ENCODE data around the gene MRPL54. TPM values are rescaled to one million over a fixed set of nuclear protein-coding genes. Genes with fewer than 3 reads are reported as not detected.

The MRPL54 gene
- polyA plus RNA-seq, 1 donor from 2014 or later, result 74.7 TPM

DNA sequence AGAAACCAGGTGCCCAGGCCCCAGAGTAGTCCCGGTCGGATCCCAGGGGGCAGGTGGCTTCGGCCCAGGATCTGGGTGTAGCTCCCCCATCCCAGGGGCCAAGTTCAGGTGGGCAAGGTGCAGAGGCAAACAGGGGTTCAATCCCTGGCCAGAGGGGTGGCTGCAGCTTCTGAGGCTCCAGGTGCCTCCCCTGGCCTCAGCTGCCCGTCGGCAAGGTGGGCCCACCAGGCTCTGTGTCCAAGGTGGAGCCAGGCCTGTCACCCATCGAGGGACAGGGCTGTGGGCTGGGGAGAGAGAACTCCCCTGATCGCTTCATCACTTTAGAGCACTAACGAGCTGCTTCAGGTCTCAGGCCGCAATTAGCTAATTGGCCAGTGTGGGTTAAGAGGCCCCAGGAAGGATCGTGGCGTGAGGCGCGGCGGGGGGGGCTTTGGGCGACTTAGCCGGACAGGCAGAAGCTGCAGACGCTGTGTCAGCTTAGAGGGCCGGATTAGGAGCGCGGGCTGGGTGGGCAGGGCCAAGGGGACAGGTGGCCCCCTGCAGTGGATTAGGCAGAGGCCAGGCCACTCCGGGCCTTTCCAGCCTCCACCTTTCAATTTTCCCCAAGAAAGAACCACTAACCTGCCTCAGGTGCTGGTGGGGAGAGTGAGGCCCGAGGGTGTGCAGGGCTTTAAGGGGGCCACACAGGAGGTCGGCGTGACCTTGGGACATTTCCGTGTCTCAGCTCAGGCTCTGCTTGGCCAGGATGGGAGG lies 12.3 kb downstream of the MRPL54 start:
- Histone ChIP-seq H3K36me3 (ENCODE audit: insufficient read depth, low read length) (no peaks in the 10 kb centered on the region), H3K9ac (ENCODE audit: low read length) (no peak overlapping the region), H4K20me1 (ENCODE audit: insufficient read depth) (no peaks in the 10 kb centered on the region)

DNA sequence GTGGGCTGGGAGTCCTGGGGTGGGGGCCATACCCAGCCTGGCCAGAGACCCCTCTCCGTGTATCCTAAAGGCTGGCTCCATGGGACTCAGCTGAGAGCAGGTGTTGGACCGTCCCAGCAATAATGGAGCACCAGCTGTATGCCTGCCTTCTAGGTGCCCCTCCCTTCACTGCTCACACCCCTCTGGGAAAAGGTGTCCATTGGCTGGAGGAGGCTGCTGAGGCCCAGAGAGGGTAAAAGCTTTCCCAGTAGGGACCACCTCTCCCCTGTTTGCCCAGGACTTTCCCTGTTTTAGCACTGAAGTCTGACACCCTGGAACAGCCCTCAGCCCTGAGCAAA lies 12.9 kb downstream of the MRPL54 start:
- no peaks in the 10 kb centered on the region for H3K36me3 ChIP-seq (ENCODE audit: insufficient read depth, low read length)
- TF ChIP-seq, protein P1, sequence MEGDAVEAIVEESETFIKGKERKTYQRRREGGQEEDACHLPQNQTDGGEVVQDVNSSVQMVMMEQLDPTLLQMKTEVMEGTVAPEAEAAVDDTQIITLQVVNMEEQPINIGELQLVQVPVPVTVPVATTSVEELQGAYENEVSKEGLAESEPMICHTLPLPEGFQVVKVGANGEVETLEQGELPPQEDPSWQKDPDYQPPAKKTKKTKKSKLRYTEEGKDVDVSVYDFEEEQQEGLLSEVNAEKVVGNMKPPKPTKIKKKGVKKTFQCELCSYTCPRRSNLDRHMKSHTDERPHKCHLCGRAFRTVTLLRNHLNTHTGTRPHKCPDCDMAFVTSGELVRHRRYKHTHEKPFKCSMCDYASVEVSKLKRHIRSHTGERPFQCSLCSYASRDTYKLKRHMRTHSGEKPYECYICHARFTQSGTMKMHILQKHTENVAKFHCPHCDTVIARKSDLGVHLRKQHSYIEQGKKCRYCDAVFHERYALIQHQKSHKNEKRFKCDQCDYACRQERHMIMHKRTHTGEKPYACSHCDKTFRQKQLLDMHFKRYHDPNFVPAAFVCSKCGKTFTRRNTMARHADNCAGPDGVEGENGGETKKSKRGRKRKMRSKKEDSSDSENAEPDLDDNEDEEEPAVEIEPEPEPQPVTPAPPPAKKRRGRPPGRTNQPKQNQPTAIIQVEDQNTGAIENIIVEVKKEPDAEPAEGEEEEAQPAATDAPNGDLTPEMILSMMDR (IDR thresholded peaks at IDR 0.05; ENCODE audit: poor library complexity, severe bottlenecking), result no peak
- TF ChIP-seq TAF1 (IDR thresholded peaks at IDR 0.05; ENCODE audit: low read depth) (no peak), RAD21 (conservative IDR thresholded peaks at IDR 0.05) (no peak), POLR2AphosphoS5 (IDR thresholded peaks at IDR 0.05) (no peak), EZH2 (IDR thresholded peaks at IDR 0.05; ENCODE audit: borderline replicate concordance, insufficient read depth, low read length, poor library complexity, severe bottlenecking) (no peak), MXI1 (conservative IDR thresholded peaks at IDR 0.05; ENCODE audit: poor library complexity, severe bottlenecking) (no peak), EP300 (conservative IDR thresholded peaks at IDR 0.05; ENCODE audit: poor library complexity, severe bottlenecking) (no peak), SMC3 (conservative IDR thresholded peaks at IDR 0.05; ENCODE audit: poor library complexity) (no peak)
- TF ChIP-seq, protein P2, sequence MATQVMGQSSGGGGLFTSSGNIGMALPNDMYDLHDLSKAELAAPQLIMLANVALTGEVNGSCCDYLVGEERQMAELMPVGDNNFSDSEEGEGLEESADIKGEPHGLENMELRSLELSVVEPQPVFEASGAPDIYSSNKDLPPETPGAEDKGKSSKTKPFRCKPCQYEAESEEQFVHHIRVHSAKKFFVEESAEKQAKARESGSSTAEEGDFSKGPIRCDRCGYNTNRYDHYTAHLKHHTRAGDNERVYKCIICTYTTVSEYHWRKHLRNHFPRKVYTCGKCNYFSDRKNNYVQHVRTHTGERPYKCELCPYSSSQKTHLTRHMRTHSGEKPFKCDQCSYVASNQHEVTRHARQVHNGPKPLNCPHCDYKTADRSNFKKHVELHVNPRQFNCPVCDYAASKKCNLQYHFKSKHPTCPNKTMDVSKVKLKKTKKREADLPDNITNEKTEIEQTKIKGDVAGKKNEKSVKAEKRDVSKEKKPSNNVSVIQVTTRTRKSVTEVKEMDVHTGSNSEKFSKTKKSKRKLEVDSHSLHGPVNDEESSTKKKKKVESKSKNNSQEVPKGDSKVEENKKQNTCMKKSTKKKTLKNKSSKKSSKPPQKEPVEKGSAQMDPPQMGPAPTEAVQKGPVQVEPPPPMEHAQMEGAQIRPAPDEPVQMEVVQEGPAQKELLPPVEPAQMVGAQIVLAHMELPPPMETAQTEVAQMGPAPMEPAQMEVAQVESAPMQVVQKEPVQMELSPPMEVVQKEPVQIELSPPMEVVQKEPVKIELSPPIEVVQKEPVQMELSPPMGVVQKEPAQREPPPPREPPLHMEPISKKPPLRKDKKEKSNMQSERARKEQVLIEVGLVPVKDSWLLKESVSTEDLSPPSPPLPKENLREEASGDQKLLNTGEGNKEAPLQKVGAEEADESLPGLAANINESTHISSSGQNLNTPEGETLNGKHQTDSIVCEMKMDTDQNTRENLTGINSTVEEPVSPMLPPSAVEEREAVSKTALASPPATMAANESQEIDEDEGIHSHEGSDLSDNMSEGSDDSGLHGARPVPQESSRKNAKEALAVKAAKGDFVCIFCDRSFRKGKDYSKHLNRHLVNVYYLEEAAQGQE (IDR thresholded peaks at IDR 0.05; ENCODE audit: borderline replicate concordance), result no peak
- H3K27me3 ChIP-seq (ENCODE audit: insufficient read depth, low read depth, low read length), result no peaks in the 10 kb centered on the region
- H3K79me2 ChIP-seq (replicated peaks; ENCODE audit: insufficient read depth, low read length), result no peaks in the 10 kb centered on the region
- H3K9me2 ChIP-seq (ENCODE audit: insufficient read depth, low read length), result no peaks in the 10 kb centered on the region
- no peaks in the 10 kb centered on the region for H3F3A ChIP-seq (ENCODE audit: insufficient read depth, low read length, poor library complexity, severe bottlenecking)
- no peak overlapping the region for H2AFZ ChIP-seq (ENCODE audit: low read depth, low read length)
- no peaks in the 10 kb centered on the region for H3K9me3 ChIP-seq (ENCODE audit: low read length)
- H3K4me2 ChIP-seq (ENCODE audit: low read length), result no peak overlapping the region
- no peak overlapping the region for H3K9ac ChIP-seq (ENCODE audit: low read length)
- no peak overlapping the region for H3K4me3 ChIP-seq (ENCODE audit: low read length)
- no peak overlapping the region for H3K27ac ChIP-seq (ENCODE audit: low read length)
- H4K20me1 ChIP-seq (ENCODE audit: insufficient read depth), result no peaks in the 10 kb centered on the region

More for the DNA sequence above, 12.3 kb downstream of the MRPL54 start:
- Histone ChIP-seq H3K4me2 (ENCODE audit: low read length) (no peak overlapping the region), H2AFZ (ENCODE audit: low read depth, low read length) (no peak overlapping the region), H3K4me3 (ENCODE audit: low read length) (no peak overlapping the region), H3K79me2 (replicated peaks; ENCODE audit: insufficient read depth, low read length) (no peaks in the 10 kb centered on the region), H3K27ac (ENCODE audit: low read length) (no peak overlapping the region), H3F3A (ENCODE audit: insufficient read depth, low read length, poor library complexity, severe bottlenecking) (no peaks in the 10 kb centered on the region), H3K9me2 (ENCODE audit: insufficient read depth, low read length) (no peaks in the 10 kb centered on the region), H3K9me3 (ENCODE audit: low read length) (no peaks in the 10 kb centered on the region), H3K27me3 (ENCODE audit: insufficient read depth, low read depth, low read length) (no peaks in the 10 kb centered on the region)
- TF ChIP-seq TAF1 (IDR thresholded peaks at IDR 0.05; ENCODE audit: low read depth) (no peak), MXI1 (conservative IDR thresholded peaks at IDR 0.05; ENCODE audit: poor library complexity, severe bottlenecking) (no peak), EZH2 (IDR thresholded peaks at IDR 0.05; ENCODE audit: borderline replicate concordance, insufficient read depth, low read length, poor library complexity, severe bottlenecking) (no peak), POLR2AphosphoS5 (IDR thresholded peaks at IDR 0.05) (no peak), RAD21 (conservative IDR thresholded peaks at IDR 0.05) (no peak), EP300 (conservative IDR thresholded peaks at IDR 0.05; ENCODE audit: poor library complexity, severe bottlenecking) (no peak), SMC3 (conservative IDR thresholded peaks at IDR 0.05; ENCODE audit: poor library complexity) (no peak)
- TF ChIP-seq, protein P2 (IDR thresholded peaks at IDR 0.05; ENCODE audit: borderline replicate concordance), result no peak
- TF ChIP-seq, protein P1 (IDR thresholded peaks at IDR 0.05; ENCODE audit: poor library complexity, severe bottlenecking), result no peak

Data from neural cell (in vitro differentiated cells).